HepG2 (cell line): Measurements from ENCODE around the gene CDHR4. TPM values are rescaled to one million over a fixed set of nuclear protein-coding genes. Genes with fewer than 3 reads are reported as not detected.

Source experiments
- AGO2 ChIP-seq: fragments of 200-400 bp; formaldehyde crosslinking; optimal IDR thresholded peaks from 2 replicates; pipeline ENCODE3; 2017; ENCODE audit warnings: mild to moderate bottlenecking, low read depth, low read length, moderate library complexity
- CREB1 ChIP-seq, 2 experiments: fragments of 450-650 bp in 1 of 2; IDR thresholded peaks; 2 replicates each; pipeline ENCODE4 v1.6.1; 2016 to 2017; ENCODE audit warnings: control low read depth in 1 of 2, mild to moderate bottlenecking in 1 of 2, missing compliant biosample characterization in 1 of 2, missing genetic modification characterization in 1 of 2
- GLI4 ChIP-seq: sonication (generic); formaldehyde crosslinking; IDR thresholded peaks from 2 replicates; pipeline ENCODE4 v1.5.1; 2020; ENCODE audit warnings: missing genetic modification reagents, mild to moderate bottlenecking, moderate library complexity, borderline replicate concordance
- KDM5B ChIP-seq: sonication (generic); formaldehyde crosslinking; IDR thresholded peaks from 2 replicates; pipeline ENCODE4 v1.4.0; 2020; ENCODE audit warnings: missing genetic modification reagents, mild to moderate bottlenecking, borderline replicate concordance
- KLF6 ChIP-seq: IDR thresholded peaks from 2 replicates; pipeline ENCODE4 v1.8.0; 2016; ENCODE audit warnings: missing biosample characterization, missing genetic modification reagents
- KMT2A ChIP-seq: sonication (generic); formaldehyde crosslinking; IDR thresholded peaks from 2 replicates; pipeline ENCODE4 v1.4.0; 2020; ENCODE audit warnings: missing genetic modification reagents
- MTA1 ChIP-seq: sonication (generic); formaldehyde crosslinking; IDR thresholded peaks from 2 replicates; pipeline ENCODE4 v1.4.0; 2020; ENCODE audit warnings: missing genetic modification reagents, mild to moderate bottlenecking, borderline replicate concordance
- ZEB1 ChIP-seq: IDR thresholded peaks from 2 replicates; pipeline ENCODE4 v1.6.1; 2012; ENCODE audit warnings: mild to moderate bottlenecking, low read depth, inconsistent platforms; ENCODE audit not compliant: insufficient replicate concordance
- ZNF563 ChIP-seq: sonication (generic); formaldehyde crosslinking; IDR thresholded peaks from 2 replicates; pipeline ENCODE4 v1.8.0; 2022; ENCODE audit warnings: mild to moderate bottlenecking, moderate library complexity, missing genetic modification reagents
- ZNF564 ChIP-seq: sonication (generic); formaldehyde crosslinking; IDR thresholded peaks from 2 replicates; pipeline ENCODE4 v1.8.1; 2023; ENCODE audit warnings: mild to moderate bottlenecking, missing genetic modification reagents
- ZNF652 ChIP-seq: IDR thresholded peaks from 2 replicates; pipeline ENCODE4 v1.6.1; 2016; ENCODE audit warnings: low read depth, borderline replicate concordance
- polyA plus RNA-seq, 8 experiments: library from polyadenylated mRNA; depleted of rRNA in 3 of 8; stranded (reverse) in 7 of 8; unstranded in 1 of 8; fragments of >200 nt; fragmentation: Illumina TruSeq in 4 of 8; extraction: Trizol in 4 of 8; gene quantifications; 2 replicates each; pipeline versions ENCODE4 v1.2.1 to v1.2.3, GENCODE V29; 2011 to 2016; ENCODE audit warnings: low read depth in 4 of 8, missing spikeins in 1 of 8, mixed read lengths in 1 of 8; ENCODE audit not compliant: insufficient read depth in 1 of 8
- total RNA-seq, 5 experiments: library from RNA; depleted of rRNA; stranded (reverse); fragments of >200 nt; fragmentation: Illumina TruSeq; extraction: Trizol; gene quantifications; 2 replicates each; pipeline ENCODE4 v1.2.3, GENCODE V29; 2016; ENCODE audit warnings: low read depth in 1 of 5
- TF ChIP-seq, protein P1 (sequence below): sonication (generic); formaldehyde crosslinking; IDR thresholded peaks from 2 replicates; pipeline ENCODE4 v1.5.0; 2020; ENCODE audit warnings: missing genetic modification reagents
- TF ChIP-seq, protein P2 (sequence below): sonication (generic); formaldehyde crosslinking; IDR thresholded peaks from 2 replicates; pipeline ENCODE4 v1.5.0; 2020; ENCODE audit warnings: mild to moderate bottlenecking, missing genetic modification reagents
- TF ChIP-seq, protein P3 (sequence below): sonication (generic); formaldehyde crosslinking; IDR thresholded peaks from 2 replicates; pipeline ENCODE4 v1.5.0; 2020; ENCODE audit warnings: missing genetic modification reagents
- TF ChIP-seq, protein P4 (sequence below): sonication (generic); formaldehyde crosslinking; IDR thresholded peaks from 2 replicates; pipeline ENCODE4 v1.4.0; 2020; ENCODE audit warnings: missing genetic modification reagents, mild to moderate bottlenecking, borderline replicate concordance
- TF ChIP-seq, protein P5 (sequence below): IDR thresholded peaks from 2 replicates; pipeline ENCODE4 v1.6.1; 2016; ENCODE audit warnings: missing biosample characterization, missing genetic modification reagents, low read depth
- TF ChIP-seq, protein P6 (sequence below): IDR thresholded peaks from 2 replicates; pipeline ENCODE4 v1.6.1; 2016; ENCODE audit warnings: control low read depth

CDHR4 gene
- total and polyA plus RNA-seq, 2 of the 13 experiments (the other 11 are each of a cell fraction or from before 2014, with no cell fraction given), result 0.21 TPM; not detected in 1

DNA sequence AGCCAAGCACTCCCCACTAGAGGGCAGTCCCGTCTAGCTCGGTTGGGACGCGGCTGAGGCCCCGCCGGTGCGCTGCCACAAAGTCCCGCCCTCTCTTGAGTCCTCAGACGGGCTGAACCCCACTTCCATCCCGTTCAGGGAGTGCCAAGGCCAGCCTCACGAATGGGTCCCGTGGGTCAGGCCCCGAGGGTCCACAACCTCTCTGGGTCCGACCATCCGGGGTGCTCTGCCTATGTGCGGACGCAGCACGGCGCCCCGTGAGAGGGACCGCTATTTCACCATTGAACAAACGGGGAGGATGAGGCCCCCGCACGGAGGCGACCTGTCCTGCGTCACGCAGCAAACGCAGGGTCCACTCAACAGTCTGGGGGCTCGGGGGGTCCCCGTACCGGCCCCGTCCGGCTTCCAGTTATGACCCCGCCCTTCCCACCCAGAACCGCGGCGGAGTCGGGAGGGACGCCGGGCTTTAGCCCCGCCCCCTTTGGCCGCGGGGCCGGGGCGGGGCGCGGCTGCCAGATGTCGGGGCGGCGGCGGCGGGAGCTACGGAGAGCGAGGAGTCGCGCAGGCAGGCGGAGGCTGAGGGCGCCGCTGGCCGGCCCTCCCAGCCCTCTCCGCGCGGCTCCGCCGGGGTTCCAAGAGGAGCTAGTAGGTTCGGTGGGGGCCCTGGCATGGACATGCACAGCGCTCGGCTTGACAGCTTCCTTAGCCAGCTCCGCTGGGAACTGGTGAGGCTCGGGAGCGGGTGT, 3.2 kb upstream of the CDHR4 start, which contains the start of gene INKA1 (continued):
- TF ChIP-seq ZNF563 (CRISPR knock-in tag), result peak; percentile 42; the same call in 1 of the 2 replicates
- peak; percentile 67; the same call in 1 of the 2 replicates for TF ChIP-seq KMT2A (CRISPR knock-in tag)
- TF ChIP-seq, protein P1, sequence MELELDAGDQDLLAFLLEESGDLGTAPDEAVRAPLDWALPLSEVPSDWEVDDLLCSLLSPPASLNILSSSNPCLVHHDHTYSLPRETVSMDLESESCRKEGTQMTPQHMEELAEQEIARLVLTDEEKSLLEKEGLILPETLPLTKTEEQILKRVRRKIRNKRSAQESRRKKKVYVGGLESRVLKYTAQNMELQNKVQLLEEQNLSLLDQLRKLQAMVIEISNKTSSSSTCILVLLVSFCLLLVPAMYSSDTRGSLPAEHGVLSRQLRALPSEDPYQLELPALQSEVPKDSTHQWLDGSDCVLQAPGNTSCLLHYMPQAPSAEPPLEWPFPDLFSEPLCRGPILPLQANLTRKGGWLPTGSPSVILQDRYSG (CRISPR knock-in tag), result no peak
- TF ChIP-seq GLI4 (CRISPR knock-in tag), result no peak
- TF ChIP-seq, protein P2, sequence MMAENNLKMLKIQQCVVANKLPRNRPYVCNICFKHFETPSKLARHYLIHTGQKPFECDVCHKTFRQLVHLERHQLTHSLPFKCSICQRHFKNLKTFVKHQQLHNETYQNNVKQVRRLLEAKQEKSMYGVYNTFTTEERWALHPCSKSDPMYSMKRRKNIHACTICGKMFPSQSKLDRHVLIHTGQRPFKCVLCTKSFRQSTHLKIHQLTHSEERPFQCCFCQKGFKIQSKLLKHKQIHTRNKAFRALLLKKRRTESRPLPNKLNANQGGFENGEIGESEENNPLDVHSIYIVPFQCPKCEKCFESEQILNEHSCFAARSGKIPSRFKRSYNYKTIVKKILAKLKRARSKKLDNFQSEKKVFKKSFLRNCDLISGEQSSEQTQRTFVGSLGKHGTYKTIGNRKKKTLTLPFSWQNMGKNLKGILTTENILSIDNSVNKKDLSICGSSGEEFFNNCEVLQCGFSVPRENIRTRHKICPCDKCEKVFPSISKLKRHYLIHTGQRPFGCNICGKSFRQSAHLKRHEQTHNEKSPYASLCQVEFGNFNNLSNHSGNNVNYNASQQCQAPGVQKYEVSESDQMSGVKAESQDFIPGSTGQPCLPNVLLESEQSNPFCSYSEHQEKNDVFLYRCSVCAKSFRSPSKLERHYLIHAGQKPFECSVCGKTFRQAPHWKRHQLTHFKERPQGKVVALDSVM (CRISPR knock-in tag), result no peak
- no peak; the same call in 1 of the 2 replicates for TF ChIP-seq KDM5B
- TF ChIP-seq, protein P3, sequence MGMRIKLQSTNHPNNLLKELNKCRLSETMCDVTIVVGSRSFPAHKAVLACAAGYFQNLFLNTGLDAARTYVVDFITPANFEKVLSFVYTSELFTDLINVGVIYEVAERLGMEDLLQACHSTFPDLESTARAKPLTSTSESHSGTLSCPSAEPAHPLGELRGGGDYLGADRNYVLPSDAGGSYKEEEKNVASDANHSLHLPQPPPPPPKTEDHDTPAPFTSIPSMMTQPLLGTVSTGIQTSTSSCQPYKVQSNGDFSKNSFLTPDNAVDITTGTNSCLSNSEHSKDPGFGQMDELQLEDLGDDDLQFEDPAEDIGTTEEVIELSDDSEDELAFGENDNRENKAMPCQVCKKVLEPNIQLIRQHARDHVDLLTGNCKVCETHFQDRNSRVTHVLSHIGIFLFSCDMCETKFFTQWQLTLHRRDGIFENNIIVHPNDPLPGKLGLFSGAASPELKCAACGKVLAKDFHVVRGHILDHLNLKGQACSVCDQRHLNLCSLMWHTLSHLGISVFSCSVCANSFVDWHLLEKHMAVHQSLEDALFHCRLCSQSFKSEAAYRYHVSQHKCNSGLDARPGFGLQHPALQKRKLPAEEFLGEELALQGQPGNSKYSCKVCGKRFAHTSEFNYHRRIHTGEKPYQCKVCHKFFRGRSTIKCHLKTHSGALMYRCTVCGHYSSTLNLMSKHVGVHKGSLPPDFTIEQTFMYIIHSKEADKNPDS (CRISPR knock-in tag), result no peak
- TF ChIP-seq, protein P4, sequence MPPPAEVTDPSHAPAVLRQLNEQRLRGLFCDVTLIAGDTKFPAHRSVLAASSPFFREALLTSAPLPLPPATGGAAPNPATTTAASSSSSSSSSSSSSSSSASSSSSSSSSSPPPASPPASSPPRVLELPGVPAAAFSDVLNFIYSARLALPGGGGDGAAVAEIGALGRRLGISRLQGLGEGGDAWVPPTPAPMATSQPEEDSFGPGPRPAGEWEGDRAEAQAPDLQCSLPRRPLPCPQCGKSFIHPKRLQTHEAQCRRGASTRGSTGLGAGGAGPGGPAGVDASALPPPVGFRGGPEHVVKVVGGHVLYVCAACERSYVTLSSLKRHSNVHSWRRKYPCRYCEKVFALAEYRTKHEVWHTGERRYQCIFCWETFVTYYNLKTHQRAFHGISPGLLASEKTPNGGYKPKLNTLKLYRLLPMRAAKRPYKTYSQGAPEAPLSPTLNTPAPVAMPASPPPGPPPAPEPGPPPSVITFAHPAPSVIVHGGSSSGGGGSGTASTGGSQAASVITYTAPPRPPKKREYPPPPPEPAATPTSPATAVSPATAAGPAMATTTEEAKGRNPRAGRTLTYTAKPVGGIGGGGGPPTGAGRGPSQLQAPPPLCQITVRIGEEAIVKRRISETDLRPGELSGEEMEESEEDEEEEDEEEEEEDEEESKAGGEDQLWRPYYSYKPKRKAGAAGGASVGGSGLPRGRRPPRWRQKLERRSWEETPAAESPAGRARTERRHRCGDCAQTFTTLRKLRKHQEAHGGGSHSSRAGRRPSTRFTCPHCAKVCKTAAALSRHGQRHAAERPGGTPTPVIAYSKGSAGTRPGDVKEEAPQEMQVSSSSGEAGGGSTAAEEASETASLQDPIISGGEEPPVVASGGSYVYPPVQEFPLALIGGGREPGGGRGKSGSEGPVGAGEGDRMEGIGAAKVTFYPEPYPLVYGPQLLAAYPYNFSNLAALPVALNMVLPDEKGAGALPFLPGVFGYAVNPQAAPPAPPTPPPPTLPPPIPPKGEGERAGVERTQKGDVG (CRISPR knock-in tag), result 0 out of 2 replicates have a peak, but pooled peaks have one; percentile 62
- no peak for TF ChIP-seq CREB1 (IDR thresholded peaks at IDR 0.05)
- no peak for TF ChIP-seq CREB1 (CRISPR knock-in tag; IDR thresholded peaks at IDR 0.05)
- TF ChIP-seq AGO2, result no peak
- TF ChIP-seq, protein P5, sequence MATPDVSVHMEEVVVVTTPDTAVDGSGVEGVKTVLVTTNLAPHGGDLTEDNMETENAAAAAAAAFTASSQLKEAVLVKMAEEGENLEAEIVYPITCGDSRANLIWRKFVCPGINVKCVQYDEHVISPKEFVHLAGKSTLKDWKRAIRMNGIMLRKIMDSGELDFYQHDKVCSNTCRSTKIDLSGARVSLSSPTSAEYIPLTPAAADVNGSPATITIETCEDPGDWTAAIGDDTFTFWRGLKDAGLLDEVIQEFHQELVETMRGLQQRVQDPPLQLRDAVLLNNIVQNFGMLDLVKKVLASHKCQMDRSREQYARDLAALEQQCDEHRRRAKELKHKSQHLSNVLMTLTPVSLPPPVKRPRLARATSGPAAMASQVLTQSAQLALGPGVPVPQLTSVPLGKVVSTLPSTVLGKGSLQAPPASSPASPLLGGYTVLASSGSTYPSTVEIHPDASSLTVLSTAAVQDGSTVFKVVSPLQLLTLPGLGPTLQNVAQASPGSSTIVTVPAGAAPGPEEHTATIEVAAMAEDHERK (CRISPR knock-in tag), result no peak
- TF ChIP-seq, protein P6, sequence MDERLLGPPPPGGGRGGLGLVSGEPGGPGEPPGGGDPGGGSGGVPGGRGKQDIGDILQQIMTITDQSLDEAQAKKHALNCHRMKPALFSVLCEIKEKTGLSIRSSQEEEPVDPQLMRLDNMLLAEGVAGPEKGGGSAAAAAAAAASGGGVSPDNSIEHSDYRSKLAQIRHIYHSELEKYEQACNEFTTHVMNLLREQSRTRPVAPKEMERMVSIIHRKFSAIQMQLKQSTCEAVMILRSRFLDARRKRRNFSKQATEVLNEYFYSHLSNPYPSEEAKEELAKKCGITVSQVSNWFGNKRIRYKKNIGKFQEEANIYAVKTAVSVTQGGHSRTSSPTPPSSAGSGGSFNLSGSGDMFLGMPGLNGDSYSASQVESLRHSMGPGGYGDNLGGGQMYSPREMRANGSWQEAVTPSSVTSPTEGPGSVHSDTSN (CRISPR knock-in tag), result no peak
- TF ChIP-seq ZEB1, result no peak
- TF ChIP-seq MTA1 (CRISPR knock-in tag), result peak; percentile 52; the same call in 1 of the 2 replicates
- TF ChIP-seq KLF6 (CRISPR knock-in tag), result no peak
- TF ChIP-seq ZNF564 (CRISPR knock-in tag), result no peak
- TF ChIP-seq ZNF652 (CRISPR knock-in tag), result no peak
